HG03175 (cell line): ENCODE data around the gene UFL1.
A peak's percentile ranks its signal among the peaks of the same experiment; 100 is the strongest.
"Not testable (repeated sequence)": the region's sequence is repeated elsewhere in the genome, so short reads cannot be mapped to it uniquely, and the experiment has no call there.

Experiments used
- ATAC-seq: cut with Tn5 transposase; IDR thresholded peaks from one replicate; pipeline ENCODE4 v1.9.1; 2021; ENCODE audit warnings: mild to moderate bottlenecking, moderate library complexity; ENCODE audit not compliant: unreplicated experiment

Gene UFL1

DNA sequence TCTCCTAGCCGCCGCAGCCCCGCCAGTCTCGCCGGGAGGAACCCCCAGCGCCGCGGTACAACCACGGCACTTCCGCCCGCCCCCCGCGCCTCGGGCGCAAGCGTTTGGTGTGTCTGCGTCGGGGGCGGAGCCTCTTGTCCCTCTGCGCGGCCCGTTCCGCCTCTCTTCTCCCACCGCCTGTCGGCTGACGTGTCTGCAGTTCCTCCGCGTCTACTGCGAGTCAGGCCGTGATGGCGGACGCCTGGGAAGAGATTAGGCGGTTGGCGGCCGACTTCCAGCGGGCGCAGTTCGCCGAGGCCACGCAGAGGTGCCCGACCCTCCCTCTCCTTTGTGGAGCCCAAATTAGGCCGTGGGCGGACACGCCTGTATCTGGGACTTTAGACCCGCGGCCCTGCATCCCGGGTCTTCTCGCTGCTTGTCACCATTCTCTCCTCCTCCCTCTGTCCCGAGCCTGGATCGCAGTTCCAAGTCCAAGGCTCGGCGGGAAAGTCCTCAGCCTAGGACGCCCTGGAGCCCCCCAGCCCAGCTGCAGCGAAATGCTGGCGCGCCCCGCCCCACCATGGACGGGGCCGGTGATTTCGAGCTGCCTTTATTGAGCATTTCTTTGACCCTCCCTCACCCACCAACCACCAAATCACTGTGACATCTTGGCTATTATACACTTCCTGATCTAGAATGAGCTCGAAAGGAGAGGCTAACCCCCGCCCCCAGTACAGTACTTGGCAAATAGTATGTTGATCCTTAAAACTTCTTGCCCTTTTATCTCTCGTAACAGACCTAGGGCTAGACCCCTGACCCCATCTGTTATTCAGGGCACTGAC is at the start of gene UFL1:
UFL1 (plus strand) TSS at position 163 of the 821 bp plus-strand sequence; CDS start at position 231, 68 bp downstream.
- peak; percentile 97 for ATAC-seq

DNA sequence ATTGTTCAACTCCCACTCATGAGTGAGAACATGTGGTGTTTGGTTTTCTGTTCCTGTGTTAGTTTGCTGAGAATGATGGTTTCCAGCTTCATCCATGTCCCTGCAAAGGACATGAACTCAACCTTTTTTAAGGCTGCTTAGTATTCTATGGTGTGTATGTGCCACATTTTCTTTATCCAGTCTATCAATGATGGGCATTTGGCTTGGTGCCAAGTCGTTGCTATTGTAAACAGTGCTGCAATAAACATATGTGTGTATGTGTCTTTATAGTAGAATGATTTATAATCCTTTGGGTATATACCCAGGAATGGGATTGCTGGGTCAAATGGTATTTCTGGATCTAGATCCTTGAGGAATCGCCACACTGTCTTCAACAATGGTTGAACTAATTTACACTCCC is 49.3 kb upstream of the UFL1 start:
- not testable (repeated sequence) for ATAC-seq

DNA sequence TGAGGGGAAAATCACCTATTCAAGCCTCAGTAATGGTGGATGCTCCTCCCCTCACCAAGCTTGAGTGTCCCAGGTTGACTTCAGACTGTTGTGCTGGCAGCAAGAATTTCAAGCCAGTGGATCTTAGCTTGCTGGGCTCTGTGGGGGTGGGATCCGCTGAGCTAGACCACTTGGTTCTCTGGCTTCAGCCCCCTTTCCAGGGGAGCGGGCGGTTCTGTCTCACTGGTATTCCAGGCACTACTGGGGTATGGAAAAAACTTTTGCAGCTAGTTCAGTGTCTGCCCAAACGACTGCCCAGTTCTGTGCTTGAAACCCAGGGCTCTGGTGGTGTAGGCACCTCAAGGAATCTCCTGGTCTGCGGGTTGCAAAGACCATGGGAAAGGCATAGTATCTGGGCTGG is 42.9 kb upstream of the UFL1 start:
- no peak for ATAC-seq

DNA sequence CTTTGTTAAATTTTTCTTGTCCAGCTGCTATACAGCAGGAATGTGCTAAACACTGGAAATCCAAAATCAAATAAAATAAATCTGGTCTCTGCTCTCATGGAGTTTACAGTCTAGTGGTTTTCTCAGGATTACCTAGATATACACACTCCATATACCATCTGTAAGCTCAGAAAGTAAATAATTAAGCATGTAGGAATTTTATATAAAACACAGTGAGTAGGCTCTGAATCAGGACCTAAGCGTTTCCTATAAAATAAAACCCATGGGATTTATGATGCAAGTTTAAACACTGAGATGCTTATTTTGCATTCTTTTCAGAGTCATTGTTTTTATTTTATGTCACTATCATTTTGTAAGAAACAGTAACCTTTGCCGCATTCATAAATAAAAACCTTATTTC is 29.7 kb upstream of the UFL1 start:
- no peak for ATAC-seq

DNA sequence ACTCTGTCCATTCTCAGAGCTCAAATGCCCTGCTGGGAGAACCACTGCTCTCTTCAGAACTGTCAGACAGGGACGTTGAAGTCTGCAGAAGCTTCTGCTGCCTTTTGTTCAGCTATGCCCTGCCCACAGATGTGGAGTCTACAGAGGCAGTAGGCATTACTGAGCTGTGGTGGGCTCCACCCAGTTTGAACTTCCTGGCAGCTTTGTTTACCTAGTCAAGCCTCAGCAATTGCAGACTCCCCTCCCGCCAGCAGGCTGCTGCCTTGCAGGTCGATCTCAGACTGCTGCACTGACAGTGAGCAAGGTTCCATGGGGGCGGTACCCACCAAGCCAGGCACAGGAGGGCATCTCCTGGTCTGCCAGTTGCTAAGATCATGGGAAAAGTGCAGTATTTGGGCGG is 21.8 kb upstream of the UFL1 start:
- no peak for ATAC-seq

DNA sequence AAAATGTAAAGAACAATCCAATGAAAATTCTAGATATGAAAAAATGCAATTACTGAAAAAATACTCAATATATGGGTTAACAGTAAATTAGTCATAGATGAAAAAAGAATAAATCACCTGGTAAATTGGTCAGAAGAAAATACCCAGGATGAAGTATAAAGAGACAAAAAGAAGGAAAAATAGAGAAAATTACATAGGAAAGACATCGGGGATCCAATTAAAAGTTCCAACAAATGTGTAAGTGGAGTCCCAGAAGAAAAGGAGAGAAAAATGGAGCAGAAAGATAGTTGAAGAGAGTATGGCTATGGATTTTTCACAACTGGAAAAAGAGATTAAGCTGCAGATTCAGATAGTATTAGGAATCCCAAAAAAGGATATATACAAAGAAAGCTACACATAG is 18.7 kb upstream of the UFL1 start:
- ATAC-seq = no peak

DNA sequence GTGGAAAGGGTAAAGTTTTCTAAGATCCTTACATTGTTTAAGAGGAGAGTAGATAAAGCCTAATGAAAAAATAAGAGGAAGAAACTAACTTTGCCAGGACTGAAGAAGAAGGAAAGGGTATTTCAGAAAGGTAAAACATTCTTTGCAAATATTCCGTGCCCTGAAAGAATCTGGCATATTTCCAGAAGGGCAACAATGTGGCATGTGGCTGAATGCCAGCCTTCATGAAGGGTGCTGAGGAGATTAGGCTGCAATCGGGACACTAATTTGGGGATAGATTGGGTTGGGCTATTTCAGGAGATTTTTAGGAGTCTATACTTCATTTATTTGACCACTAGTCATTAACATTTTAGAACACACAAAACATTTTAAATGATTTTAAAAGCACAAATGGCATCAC is 16.2 kb upstream of the UFL1 start:
- ATAC-seq = no peak

DNA sequence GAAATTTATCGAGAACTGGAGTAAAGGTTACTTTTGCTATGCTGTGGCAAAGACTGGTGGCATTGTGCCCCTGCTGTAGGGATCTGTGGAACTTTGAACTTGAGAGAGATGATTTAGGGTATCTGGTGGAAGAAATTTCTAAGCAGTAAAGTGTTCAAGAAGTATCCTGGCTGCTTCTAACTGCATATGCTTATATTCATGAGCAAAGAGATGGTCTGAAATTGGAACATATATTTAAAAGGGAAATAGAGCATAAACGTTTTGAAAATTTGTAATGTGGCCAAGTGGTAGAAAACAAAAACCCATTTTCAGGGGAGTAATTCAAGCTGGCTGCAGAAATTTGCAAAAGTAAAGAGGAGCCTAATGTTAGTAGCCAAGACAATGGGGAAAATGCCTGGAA is 12.3 kb upstream of the UFL1 start:
- no peak for ATAC-seq

DNA sequence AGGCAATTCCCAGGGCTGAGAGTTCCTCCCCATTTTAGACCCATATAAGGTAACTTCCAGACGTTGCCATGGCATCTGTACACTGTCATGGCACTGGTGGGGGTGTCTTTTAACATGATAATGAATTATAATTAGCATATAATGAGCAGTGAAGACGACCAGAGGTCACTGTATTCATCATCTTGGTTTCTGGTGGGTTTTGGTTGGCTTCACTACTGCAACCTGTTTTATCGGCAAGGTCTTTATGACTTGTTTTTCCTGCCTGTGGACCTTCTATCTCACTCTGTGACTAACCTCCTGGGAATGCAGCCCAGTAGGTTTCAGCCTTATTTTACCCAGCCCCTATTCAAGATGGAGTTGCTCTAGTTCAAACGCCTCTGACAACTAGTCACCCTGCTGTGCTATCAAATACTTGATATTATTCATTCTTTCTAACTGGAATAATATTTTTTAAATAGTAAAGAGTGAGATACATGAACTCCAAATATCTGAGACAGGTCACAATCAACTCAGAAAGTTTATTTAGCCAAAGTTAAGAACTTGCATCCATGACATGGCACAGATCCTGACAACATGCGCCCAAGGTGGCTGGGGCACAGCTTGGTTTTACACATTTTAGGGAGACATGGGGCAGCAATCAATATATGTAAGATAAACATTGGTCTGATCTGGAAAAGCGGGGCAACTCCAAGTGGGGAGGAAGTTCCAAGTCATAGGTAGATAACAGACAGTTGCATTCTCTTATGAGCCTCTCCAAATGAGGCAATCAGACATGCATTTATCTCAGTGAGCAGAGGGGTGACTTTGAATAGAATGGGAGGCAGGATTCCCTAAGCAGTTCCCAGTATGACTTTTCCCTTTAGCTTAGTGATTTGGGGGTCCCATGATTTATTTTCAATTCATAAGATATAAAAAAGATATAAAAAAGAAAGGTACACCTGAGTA is 1.2 kb upstream of the UFL1 start:
- no peak for ATAC-seq

DNA sequence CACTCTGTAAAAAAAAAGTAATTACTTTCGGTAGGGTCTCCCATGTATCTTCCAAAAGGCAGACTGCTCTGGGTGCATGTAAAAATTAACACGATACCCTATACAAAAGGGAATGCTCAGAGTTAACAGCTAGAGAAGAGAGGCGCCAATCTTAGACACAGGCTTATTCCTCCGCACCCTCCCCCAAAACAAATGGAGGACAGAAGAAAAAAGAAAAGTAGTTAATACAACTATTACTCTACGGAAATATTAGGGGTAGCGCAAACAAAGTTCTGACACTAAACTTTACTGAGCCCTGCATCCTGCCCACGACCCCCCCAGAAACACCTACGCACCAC is 331 bp upstream of the UFL1 start:
- peak; percentile 27 for ATAC-seq

DNA sequence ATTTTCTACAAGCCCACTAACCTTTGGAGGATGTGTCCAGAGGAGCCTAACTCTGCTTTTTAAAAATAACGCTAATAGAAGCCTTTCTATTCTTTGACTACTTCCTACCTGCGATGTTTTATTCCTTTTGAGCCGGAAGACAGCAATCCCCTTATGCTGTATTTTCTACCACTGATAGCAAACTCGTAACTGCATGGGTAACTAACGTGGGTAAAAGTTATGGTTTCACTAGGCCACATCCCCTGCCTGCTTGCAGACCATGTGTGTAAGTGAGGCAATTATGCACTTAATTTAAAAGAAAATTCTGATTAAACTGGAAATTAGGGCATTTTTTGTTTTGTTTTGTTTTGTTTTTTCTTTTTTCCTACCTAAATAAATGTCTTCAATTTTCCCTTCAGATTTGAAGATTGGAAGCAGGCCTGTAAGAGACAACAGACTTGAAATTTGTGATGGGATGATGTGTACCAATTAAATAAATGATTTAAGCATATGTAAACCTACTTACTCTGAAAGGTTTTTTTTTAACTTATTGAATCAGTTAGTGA is 931 bp downstream of the UFL1 start:
- ATAC-seq = peak; percentile 27

DNA sequence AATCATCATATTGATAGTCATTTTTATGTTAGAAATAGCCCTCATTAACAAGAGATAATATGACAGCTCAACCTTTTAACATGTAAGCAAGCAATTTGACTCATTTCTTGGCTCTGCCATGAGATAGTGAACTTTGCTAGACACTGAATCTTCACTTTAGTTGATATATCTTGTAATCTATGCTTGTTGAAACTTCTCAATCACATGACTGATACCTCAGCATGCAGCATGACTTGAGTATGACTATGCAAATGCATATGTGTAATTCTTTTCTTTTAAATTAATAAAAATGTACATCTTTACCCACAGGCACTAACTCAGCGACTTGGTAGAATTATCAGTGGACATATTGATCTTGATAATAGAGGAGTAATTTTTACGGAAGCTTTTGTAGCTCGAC is 6.6 kb downstream of the UFL1 start:
- no peak for ATAC-seq

DNA sequence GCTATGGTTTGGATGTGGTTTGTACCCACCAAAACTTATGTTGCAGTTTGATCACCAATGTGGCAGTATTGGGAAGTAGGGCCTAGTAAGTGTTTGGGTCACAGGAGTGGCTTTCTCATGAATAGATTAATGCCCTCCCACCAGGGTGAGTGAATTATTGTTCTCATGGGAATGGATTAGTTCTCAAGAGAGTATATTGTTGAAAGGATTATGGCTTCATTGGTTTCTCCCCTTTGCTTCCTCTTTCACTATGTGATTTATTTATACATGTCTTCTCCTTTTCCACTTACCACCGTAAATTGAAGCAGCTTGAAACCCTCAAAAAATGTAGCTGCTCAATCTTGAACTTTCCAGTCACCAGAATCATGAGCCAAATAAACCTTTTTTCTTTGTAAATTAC is 10.8 kb downstream of the UFL1 start:
- ATAC-seq = no peak

DNA sequence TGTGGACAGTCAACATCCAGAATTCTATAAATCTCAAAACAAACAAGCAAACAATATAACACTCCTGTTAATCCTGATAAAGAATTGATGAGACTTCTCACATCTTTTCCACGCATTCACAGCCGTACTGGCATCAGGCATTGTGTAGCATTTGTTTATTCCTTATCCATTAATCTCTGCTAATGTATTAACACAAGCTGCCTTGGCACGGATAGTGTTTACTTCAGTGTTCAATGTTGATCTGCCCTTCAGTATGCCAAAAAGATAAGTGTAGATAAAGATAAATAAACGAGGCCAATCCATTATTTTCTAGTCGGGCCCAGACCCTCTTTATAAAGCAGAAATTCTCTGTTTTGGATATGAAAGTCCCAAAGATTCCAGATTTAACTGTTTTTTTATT is 16.1 kb downstream of the UFL1 start:
- ATAC-seq = no peak

DNA sequence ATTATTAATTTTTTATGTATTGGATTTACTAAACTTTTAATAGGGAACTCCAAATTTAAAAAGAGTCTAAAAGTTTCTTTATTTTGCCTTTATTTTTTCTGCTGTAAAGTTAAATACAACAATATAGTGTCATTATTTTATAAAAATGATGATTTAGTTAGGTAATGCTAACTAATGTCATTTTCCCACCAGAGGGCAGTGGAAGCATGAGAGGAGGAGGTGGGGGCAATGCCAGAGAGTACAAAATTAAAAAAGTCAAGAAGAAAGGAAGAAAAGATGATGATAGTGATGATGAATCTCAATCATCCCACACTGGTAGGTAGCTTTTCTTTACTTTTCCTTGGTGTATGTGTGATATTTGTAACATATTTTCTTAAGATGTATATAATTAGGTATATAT is 21.1 kb downstream of the UFL1 start:
- ATAC-seq = no peak

DNA sequence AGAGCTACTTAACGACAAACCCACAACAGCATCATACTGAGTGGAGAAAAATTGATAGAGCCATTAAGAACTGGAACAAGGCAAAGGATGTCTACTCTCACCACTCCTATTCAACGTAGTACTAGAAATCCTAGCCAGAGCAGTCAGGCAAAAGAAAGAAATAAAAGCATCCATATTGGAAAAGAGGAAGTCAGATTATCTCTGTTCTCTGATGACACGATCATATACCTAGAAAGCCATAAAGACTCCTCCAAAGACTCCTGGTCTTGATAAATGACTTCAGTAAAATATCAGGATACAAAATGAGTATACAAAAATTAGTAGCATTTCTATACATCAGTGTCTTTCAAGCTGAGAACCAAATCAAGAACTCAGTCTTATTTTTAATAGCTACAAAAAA is 24.3 kb downstream of the UFL1 start:
- ATAC-seq = no peak

DNA sequence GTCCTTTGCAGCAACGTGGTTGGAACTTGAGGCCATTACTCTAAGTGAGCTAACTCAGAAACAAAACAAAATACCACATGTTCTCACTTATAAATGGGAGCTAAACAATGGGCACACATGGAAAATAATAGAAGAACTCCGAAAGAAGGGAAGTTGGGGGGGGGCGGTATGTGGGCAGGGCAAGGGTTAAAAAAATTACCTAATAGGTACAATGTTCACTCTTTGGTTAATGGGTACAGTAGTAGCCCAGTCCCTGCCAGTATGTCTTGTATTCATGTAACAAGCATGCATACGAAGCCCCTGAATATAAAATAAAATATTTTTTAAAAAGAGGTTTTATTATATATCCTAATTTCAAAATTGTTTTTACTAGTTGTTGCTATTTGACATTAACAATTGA is 26.0 kb downstream of the UFL1 start:
- no peak for ATAC-seq

DNA sequence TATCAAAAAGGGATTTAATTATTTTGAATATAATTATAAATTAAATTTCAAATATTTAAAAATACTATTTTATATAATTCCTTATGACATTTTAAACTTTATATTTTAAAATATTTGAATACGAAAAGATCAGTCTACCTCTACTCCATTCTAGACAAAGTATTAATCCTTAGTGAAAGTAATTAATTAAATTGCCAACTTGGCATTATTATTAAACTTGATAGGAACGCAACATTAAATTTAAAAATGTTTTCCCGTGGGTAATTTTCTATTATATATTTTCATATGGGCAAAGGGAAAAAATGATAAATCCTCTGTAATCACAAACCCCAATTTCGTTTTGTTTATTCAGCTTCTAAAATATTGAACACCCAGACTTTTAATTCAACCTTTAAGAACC is 33.0 kb downstream of the UFL1 start:
- ATAC-seq = no peak

DNA sequence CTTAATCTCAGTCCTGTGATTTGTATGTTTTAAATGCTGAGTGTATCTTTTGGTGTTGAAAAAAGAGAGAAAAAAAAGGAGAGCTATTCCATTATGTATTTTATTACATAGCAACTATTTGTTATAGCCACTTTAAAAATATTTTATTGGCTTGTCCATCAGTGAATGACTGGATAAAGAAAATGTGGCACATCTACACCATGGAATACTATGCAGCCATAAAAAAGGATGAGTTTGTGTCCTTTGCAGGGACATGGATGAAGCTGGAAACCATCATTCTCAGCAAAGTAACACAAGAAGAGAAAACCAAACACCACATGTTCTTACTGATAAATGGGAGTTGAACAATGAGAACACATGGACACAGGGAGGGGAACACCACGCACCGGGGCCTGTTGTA is 38.1 kb downstream of the UFL1 start:
- ATAC-seq = not testable (repeated sequence)

DNA sequence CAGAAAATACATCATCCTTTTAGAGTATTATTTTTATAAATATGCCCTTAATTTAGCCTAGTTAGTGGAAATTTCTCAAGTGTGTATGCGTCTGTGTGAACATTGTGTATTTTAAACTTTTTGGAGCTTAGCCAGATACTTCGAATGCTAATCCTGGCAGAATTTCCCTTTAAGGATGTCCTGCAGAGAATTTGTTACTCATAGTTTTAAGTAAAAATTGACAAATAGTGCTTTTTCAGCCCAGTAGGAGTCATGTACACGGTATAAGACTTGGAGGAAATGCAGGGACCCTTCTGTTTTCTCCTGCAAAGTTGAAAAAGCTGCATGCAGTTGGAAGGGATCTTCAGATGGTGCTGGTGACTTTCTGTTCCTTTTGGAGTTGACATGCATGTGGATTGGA is 41.3 kb downstream of the UFL1 start, which contains the start of gene FHL5:
FHL5 (plus strand) TSS at position 243 of the 400 bp plus-strand sequence. CDS start 40,486 bp downstream, outside the sequence.
- no peak for ATAC-seq

DNA sequence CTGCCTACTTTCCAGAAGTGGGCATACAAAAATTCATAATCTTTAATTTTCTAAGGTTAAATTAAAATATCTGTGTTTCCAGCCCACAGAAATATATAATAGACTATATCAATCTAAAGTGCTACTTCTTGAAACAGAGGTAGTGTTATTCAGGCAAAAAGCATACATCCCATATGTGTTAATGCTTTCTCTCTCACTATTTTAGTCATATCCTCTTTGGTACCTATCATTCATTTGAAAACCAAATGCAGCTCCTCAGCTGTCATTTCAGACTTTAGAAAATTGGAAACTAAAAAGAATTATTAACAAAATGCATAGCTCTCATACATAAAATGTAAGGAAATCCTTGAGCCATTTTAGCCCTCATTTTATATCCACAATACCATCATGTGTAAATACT is 42.2 kb downstream of the UFL1 start:
- no peak for ATAC-seq

DNA sequence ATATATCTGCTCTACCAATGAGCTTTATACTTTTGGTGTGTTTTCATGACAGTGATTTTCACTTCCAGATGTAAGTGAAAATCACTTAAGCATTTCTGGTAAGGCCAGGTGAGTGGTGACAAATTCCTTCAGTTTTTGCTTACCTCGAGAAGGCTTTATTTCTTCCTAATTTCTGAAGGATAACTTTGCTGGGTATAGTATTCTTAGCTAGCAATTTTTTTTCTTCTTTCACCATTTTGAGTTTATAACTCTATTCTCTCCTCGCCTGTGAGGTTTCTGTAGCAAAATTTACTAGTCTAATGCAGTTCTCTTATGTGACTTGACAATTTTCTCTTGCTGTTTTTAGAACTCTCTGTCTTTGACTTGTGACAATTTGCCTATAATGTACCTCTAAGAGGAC is 48.4 kb downstream of the UFL1 start:
- no peak for ATAC-seq
